Gastrocnemius medialis (tissue), 4 donors: ENCODE data around the gene NDUFB2. TPM values are rescaled to one million over a fixed set of nuclear protein-coding genes. Genes with fewer than 3 reads are reported as not detected.

Experiments
- ATAC-seq, 2 donors: fragments of 150-250 bp; one replicate each; pipeline ENCODE4 v1.9.1; 2016
- DNase-seq, 2 donors: peaks; one replicate each; pipeline ENCODE4 v3.0.0-alpha.2; 2019
- H3K27ac ChIP-seq, 4 donors: fragments of 200-600 bp; sonication (generic); 1 replicate in 1 of 4; 2 replicates in 3 of 4; pipeline ENCODE4 v1.5.1; 2016 to 2018; ENCODE audit warnings: mild to moderate bottlenecking in 2 of 4, moderate library complexity in 1 of 4
- H3K27me3 ChIP-seq, 3 donors: fragments of 200-600 bp; sonication (generic) in 2 of 3; 1 replicate in 1 of 3; 2 replicates in 2 of 3; pipeline versions ENCODE4 v1.5.1 to v1.6.0; 2016 to 2019; ENCODE audit warnings: mild to moderate bottlenecking in 1 of 3, moderate library complexity in 1 of 3
- H3K36me3 ChIP-seq, 2 donors: fragments of 200-600 bp; sonication (generic) in 1 of 2; one replicate each; pipeline ENCODE4 v1.5.1; 2017 to 2018
- H3K4me1 ChIP-seq, 2 donors: fragments of 200-600 bp; sonication (generic) in 1 of 2; one replicate each; pipeline ENCODE4 v1.5.1; 2016 to 2017; ENCODE audit warnings: mild to moderate bottlenecking in 2 of 2
- H3K4me3 ChIP-seq, 4 donors: fragments of 200-600 bp; sonication (generic) in 3 of 4; 1 replicate in 1 of 4; 2 replicates in 3 of 4; pipeline ENCODE4 v1.5.1; 2016 to 2019; ENCODE audit warnings: mild to moderate bottlenecking in 2 of 4
- H3K9me3 ChIP-seq, 3 donors: fragments of 200-600 bp; sonication (generic) in 2 of 3; 1 replicate in 1 of 3; 2 replicates in 2 of 3; pipeline ENCODE4 v1.5.1; 2016 to 2019
- CTCF ChIP-seq, 5 experiments: fragments of 450-650 bp in 3 of 5; fragments of 200-600 bp in 2 of 5; sonication (generic) in 2 of 5; IDR thresholded peaks in 4 of 5; conservative IDR thresholded peaks in 1 of 5; 1 replicate in 4 of 5; 2 replicates in 1 of 5; pipeline ENCODE4 v1.5.1; 2016 to 2019; ENCODE audit warnings: antibody characterized with exemption in 5 of 5, mild to moderate bottlenecking in 3 of 5, moderate library complexity in 3 of 5
- POLR2A ChIP-seq, 2 donors: fragments of 450-650 bp; IDR thresholded peaks; one replicate each; pipeline ENCODE4 v1.6.1; 2017; ENCODE audit warnings: antibody characterized with exemption in 2 of 2, mild to moderate bottlenecking in 2 of 2, moderate library complexity in 2 of 2
- in situ Hi-C, 4 donors: fragments of 200-750 bp; cut with MboI; loops; one replicate each; pipeline versions ENCODE4 v1.15.0 to v1.8.0; 2017; ENCODE audit warnings: low sequenced_read_pairs in 4 of 4
- intact Hi-C: fragments of 100-400 bp; cut with DNase I; formaldehyde crosslinking; loops from one replicate; pipeline ENCODE4 v1.15.1; 2023; ENCODE audit warnings: low total_unique reads
- total RNA-seq, 4 donors: library from RNA; depleted of rRNA; stranded (reverse); fragments of >200 nt; gene quantifications; one replicate each; pipeline versions ENCODE4 v1.1.0 to v1.2.3, GENCODE V29; 2016

The NDUFB2 gene
- total RNA-seq = 100 to 1,000 TPM; 449 to 793 (median 538) TPM

- in situ Hi-C loops = loop anchor here in 3 of 4 donors (10.0 to 25.0 kb wide), 2 partner anchors 228 to 315 kb away; partner anchors contain the start of genes MRPS33 (in 3 of the 3) and BRAF (in 1 of the 3)
- DNase-seq = peak; percentile 64 to 73
- intact Hi-C loops = loop anchor here (1.0 to 10.0 kb wide), 5 partner anchors 24 to 532 kb away; partner anchors contain the start of genes ADCK2, BRAF, MKRN1 and MRPS33
- Histone ChIP-seq H3K9me3 (no peaks in the 10 kb centered on the region), H3K36me3 (peaks cover 0 to 13% of the 10 kb centered on the region in 2 donors), H3K4me1 (peaks cover 14 to 16% of the 10 kb centered on the region in 2 donors), H3K27ac (peak within 1 kb of the TSS; percentile 84 to 98 (median 88)), H3K4me3 (peak within 1 kb of the TSS; percentile 71 to 95 (median 88)), H3K27me3 (no peaks in the 10 kb centered on the region)
- ATAC-seq = peak; percentile 94 to 95
- no peak for TF ChIP-seq CTCF (IDR thresholded peaks at IDR 0.05 in 4 of 5, conservative IDR thresholded peaks at IDR 0.05 in 1 of 5)
- peak; percentile 92 to 94 for TF ChIP-seq POLR2A (IDR thresholded peaks at IDR 0.05)
Measured at GRCh38 chr7:140696680-140697446, at the start of gene NDUFB2. Gene NDUFB2, plus strand, starts transcription at chr7:140696708. Its CDS starts 37 bp downstream, at chr7:140696745.

DNA sequence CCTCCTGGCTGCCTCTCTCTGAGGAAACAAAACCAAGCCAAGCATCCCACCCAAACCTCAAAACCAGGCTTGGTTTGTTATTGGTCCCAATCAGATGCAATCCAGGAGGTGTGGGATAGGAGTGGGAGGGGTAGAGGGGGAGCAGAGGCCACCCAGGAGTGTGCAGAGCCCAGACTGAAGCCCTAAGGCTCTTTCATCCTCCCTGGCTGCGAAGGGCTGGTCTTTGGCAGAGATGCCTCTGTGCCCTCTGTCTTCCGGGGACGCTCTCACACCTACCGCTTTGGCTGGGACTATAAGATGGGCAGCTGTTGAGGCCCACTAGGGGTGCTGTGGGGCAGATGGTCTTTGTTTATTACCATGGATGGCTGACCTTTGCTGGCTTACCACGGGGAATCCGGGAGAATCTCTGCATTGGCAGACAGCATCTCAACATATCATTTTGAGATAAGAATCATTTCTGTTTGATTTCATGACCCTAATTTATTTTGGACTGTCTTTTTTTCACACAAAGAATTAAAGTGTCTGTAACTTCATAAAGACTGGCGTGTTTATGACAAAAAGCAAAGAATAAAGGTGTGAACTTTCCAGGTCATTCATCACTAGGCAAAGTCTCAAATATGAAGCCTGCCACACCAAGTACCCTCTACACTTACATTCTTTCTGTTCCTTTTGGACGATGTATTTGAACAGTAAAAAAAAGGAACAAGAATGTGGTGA is 49.4 kb upstream of the NDUFB2 start:
- peaks cover 0 to 10% (median 6%) of the 10 kb centered on the region in 3 donors for H3K27me3 ChIP-seq
- no peaks in the 10 kb centered on the region for H3K36me3 ChIP-seq
- ATAC-seq (peak in 1 of 2 donors; percentile 58), DNase-seq (no peak)
- in situ Hi-C loops (no loop called here), intact Hi-C loops (no loop called here)
- no peaks in the 10 kb centered on the region for H3K9me3 ChIP-seq
- H3K4me1 ChIP-seq = no peaks in the 10 kb centered on the region
- no peak overlapping the region for H3K4me3 ChIP-seq
- no peak for TF ChIP-seq POLR2A (IDR thresholded peaks at IDR 0.05)
- TF ChIP-seq CTCF (IDR thresholded peaks at IDR 0.05 in 4 of 5, conservative IDR thresholded peaks at IDR 0.05 in 1 of 5) = peak in 2 of 5 experiments; percentile 11 to 47
- no peak overlapping the region for H3K27ac ChIP-seq

DNA sequence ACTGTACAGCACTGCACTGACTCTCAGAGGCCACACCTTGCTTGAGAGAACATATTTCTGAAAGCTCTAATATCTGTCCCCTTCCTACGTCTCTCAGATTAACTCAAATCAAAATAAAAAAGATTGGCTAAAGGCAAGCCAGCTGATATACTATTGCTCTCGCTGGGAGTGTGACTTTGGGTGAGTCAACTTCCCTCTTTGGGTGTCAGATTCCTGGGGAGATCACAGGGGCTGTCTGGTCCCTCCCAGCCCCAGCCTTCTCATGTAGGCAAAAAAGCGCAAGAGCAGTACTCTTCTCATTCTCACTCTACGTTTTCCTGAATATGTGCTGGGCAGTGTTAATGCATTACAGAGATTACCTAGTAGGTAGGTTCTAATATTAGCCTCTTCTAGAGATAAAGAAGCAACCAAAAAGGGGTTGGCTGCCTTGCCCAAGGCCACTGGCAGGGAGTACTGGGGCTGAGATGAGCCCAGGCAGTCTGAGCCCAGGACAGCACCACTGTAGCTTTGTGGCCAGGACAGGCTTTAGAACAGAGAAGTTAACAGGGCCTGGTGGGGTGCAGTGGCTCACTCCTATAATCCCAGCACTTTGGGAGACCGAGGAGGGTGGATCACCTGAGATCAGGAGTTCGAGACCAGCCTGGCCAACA is 46.8 kb upstream of the NDUFB2 start:
- Histone ChIP-seq H3K27ac (no peak overlapping the region), H3K27me3 (no peaks in the 10 kb centered on the region), H3K4me1 (peaks cover 7 to 9% of the 10 kb centered on the region in 2 donors), H3K36me3 (no peaks in the 10 kb centered on the region), H3K4me3 (no peak overlapping the region), H3K9me3 (no peaks in the 10 kb centered on the region)
- DNase-seq (no peak), ATAC-seq (no peak)
- in situ Hi-C loops (loop anchor here in 2 of 4 donors (5.0 to 10.0 kb wide), 2 partner anchors 132 to 135 kb away; no protein-coding TSS in a partner anchor), intact Hi-C loops (loop anchor here (10.0 kb wide), 1 partner anchor 475 kb away; the partner anchor contains the start of gene KDM7A)
- no peak for TF ChIP-seq POLR2A (IDR thresholded peaks at IDR 0.05)
- no peak for TF ChIP-seq CTCF (IDR thresholded peaks at IDR 0.05 in 4 of 5, conservative IDR thresholded peaks at IDR 0.05 in 1 of 5)

DNA sequence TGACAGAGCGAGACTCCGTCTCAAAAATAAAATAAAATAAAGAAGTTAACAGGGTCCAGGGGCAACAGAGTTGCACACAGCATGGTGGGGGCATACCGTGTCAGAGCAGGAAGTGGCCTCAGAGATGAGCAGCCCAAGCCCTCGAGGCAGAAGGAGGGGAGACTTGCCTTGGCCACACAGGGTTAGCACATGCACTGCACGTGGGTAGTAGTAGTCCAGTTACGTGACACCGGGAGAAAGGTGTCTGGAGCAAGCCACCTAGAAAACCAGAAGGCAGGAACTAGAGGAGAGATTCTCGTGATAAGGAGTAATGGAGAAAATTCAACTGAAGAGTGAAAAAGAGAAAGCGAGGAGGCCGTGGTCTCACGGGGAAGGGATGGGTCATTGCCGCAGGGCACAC is 46.1 kb upstream of the NDUFB2 start:
- intact Hi-C loops = loop anchor here (10.0 kb wide), 1 partner anchor 476 kb away; the partner anchor contains the start of gene KDM7A
- no peak overlapping the region for H3K27ac ChIP-seq
- H3K4me3 ChIP-seq = no peak overlapping the region
- H3K9me3 ChIP-seq = no peaks in the 10 kb centered on the region
- ATAC-seq (no peak), DNase-seq (no peak)
- TF ChIP-seq POLR2A (IDR thresholded peaks at IDR 0.05) = no peak
- TF ChIP-seq CTCF (IDR thresholded peaks at IDR 0.05 in 4 of 5, conservative IDR thresholded peaks at IDR 0.05 in 1 of 5) = no peak
- H3K36me3 ChIP-seq = no peaks in the 10 kb centered on the region
- peaks cover 7 to 9% of the 10 kb centered on the region in 2 donors for H3K4me1 ChIP-seq
- H3K27me3 ChIP-seq = no peaks in the 10 kb centered on the region
- in situ Hi-C loops = loop anchor here in 2 of 4 donors (5.0 to 10.0 kb wide), 2 partner anchors 133 to 136 kb away; no protein-coding TSS in a partner anchor
